Right cardiac atrium (tissue), 5 donors: ENCODE data around the gene ADAMTS17. TPM values are rescaled to one million over a fixed set of nuclear protein-coding genes. Genes with fewer than 3 reads are reported as not detected.

Experiments
- ATAC-seq, 2 donors: fragments of 200-7000 bp; cut with Tn5 transposase; one replicate each; pipeline versions ENCODE4 v1.8.0 to v1.9.1; 2020; ENCODE audit warnings: moderate library complexity in 2 of 2, mild to moderate bottlenecking in 1 of 2
- DNase-seq, 3 donors: peaks; one replicate each; pipeline ENCODE4 v3.0.0-alpha.2; 2020
- H3K27ac ChIP-seq: one replicate; pipeline ENCODE4 v1.5.1; 2013; ENCODE audit warnings: mild to moderate bottlenecking, low read length, control low read depth, moderate library complexity
- H3K27me3 ChIP-seq: one replicate; pipeline ENCODE4 v1.6.1; 2013; ENCODE audit not compliant: control insufficient read depth, insufficient read depth
- H3K4me1 ChIP-seq: one replicate; pipeline ENCODE4 v1.6.1; 2013; ENCODE audit warnings: low read length; ENCODE audit not compliant: control insufficient read depth, insufficient read depth
- H3K4me3 ChIP-seq: one replicate; pipeline ENCODE4 v1.5.1; 2013; ENCODE audit warnings: low read length, control low read depth
- H3K9me3 ChIP-seq: one replicate; pipeline ENCODE4 v1.6.1; 2013; ENCODE audit warnings: low read length; ENCODE audit not compliant: control insufficient read depth
- WGBS: extraction: QIAGEN DNeasy Blood & Tissue Kit; methylation state at CpG from one replicate; pipeline ENCODE4 v1.1.7; 2013; 5-methylcytosine and 5-hydroxymethylcytosine counted together
- intact Hi-C, 4 donors: fragments of 100-400 bp; cut with DNase I; formaldehyde crosslinking; loops; one replicate each; pipeline versions ENCODE4 v1.11.0 to v1.14.0; 2022 to 2023
- polyA plus RNA-seq: library from polyadenylated mRNA; stranded (reverse); fragments of 200-250 nt; gene quantifications from one replicate; pipeline ENCODE4 v1.2.3, GENCODE V29; 2013
- total RNA-seq, 4 donors: library from RNA; stranded (reverse); fragmentation: NEBNext Ultra II Directional; extraction: Animal tissue kit (Norgen Biotek cat#: 25700); gene quantifications; one replicate each; pipeline ENCODE4 v1.2.1, GENCODE V29; 2021
- donor health status: healthy with polysubstance abuse.
- donor health status: DM: no; HTN: yes; CAD: no.
- donor health status: DM: no; HTN: no; CAD: no.
- donor health status: DM: no; HTN: yes; CAD: no; lungs with severe emphysema.
- donor health status: DM: yes; HTN: yes; CAD: no.

ADAMTS17 gene
- total and polyA plus RNA-seq, 5 donors: 1.2 to 6.5 (median 2.6) TPM

DNA sequence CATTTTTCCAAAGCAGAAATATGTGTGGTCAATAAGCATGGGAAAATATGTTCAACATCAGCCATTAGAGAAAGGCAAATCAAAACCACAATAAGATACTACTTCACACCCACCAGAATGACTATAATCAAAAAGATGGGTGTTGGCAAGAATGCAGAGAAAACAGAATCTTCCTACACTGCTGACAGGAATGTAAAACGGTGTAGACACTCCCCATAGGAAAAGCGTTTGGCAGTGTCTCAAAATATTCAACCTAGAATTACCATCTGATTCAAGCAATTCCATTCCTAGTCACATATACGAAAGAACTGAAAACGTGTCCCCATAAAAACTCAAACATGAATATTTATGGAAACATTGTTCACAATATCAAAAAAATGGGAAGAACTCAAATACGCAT lies 123.3 kb downstream of the ADAMTS17 start:
- ATAC-seq: no peak
- 52% methylated on average over 5 of the region's 5 CpGs for WGBS
- Histone ChIP-seq H3K27ac (no peak overlapping the region), H3K9me3 (no peaks in the 10 kb centered on the region), H3K4me1 (peaks cover 10% of the 10 kb centered on the region), H3K4me3 (no peak overlapping the region), H3K27me3 (no peaks in the 10 kb centered on the region)
- DNase-seq: no peak
- intact Hi-C loops: no loop called here

DNA sequence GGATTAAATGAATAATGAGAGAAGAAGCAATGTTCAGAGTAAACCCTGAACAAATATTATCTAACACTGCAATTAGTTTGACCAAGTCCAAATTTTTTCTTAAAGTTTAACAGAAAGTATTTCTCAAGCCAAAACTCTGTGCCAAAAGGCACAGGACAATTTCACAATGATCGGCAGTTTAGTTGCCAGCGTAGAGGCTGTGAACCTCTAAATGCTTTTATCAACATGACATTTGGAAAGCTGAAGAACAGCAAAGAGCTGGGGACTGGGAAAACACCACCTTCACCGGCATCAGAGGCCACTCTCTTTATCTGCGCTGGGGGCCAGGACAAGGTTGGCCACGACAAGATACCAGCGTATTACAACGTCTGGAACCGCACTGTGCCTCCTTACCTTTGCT lies 125.6 kb downstream of the ADAMTS17 start:
- H3K27me3 ChIP-seq: no peaks in the 10 kb centered on the region
- H3K4me3 ChIP-seq: no peak overlapping the region
- H3K27ac ChIP-seq: peak overlapping the region; percentile 85
- intact Hi-C loops: no loop called here
- peak; percentile 81 to 89 for ATAC-seq
- WGBS: 32% methylated on average over 8 of the region's 8 CpGs
- peaks cover 13% of the 10 kb centered on the region for H3K4me1 ChIP-seq
- H3K9me3 ChIP-seq: no peaks in the 10 kb centered on the region
- DNase-seq: peak; percentile 40 to 68 (median 67)

DNA sequence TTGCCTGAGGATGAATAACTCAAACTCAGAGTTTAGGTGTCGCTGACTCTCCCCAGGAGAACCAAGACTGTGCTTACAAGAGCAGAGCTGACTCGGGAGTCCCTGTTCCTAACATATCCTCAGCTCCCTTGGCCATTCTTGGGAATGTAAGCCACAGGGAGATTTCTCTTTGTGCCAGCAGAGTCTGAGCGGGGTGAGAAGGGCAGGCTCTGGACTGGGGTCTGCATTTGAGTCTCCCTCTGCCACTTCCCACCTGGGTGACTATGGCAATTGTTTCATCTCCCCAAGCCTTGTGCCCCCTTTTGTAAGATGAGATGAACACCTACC lies 126.0 kb downstream of the ADAMTS17 start:
- Histone ChIP-seq H3K27me3 (no peaks in the 10 kb centered on the region), H3K4me3 (no peak overlapping the region), H3K9me3 (no peaks in the 10 kb centered on the region), H3K4me1 (peaks cover 13% of the 10 kb centered on the region), H3K27ac (peak overlapping the region; percentile 85)
- ATAC-seq: peak; percentile 55 to 71
- no peak for DNase-seq
- WGBS: 69% methylated on average over 3 of the region's 3 CpGs
- intact Hi-C loops: no loop called here

GRCh38 chr15:100215031-100215842 lies 126.5 kb downstream of the ADAMTS17 start:
- Histone ChIP-seq H3K27ac (peak overlapping the region; percentile 85), H3K4me3 (no peak overlapping the region), H3K27me3 (no peaks in the 10 kb centered on the region), H3K4me1 (peaks cover 13% of the 10 kb centered on the region), H3K9me3 (no peaks in the 10 kb centered on the region)
- no peak for DNase-seq
- peak; percentile 15 to 36 for ATAC-seq
- intact Hi-C loops: no loop called here
- WGBS: 68% methylated on average over 13 of the region's 13 CpGs

DNA sequence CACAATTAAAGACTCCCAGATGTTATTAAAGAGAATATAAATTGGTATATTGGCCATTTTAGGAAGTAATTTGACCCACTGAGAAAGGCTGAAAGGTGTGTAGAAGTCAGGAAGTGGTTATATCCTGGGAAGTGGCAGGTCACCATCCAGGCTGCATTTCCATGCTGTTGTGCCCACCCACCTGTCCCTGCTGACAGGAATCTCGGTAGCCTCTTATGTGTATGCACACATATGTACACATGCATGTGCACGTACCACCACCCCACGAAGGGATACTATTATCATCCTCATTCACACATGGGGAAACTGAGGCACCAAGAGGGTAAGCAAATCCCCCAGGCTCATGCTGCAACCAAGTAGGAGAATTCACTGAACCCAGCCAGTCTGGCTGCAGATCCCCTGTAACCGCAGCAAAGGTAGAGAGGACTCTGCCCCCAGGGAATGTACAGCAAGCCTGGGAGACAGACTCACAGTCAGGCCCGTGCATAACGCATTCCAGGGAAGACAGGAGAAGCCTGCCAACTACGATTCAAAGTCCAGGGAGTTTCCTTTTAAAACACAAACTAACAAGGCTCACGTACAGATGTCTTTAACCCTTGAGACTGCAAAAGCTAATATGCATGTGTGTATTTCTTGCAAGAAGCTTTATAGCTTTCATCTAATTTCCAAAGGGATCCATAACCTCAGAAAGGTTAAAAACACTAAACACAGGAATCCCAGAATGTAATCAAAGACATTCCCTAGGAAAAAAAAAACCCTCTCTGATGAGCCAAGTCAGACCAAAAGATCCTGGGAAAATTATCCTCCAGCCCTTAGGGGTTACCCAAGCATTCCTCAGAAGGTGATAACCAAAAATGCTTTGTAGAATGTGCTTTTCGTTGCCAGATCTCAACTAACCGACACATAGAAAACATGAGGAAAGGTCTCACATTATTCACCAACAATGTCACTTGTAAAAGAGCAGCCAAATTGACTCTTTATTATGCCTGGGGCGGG lies 129.6 kb downstream of the ADAMTS17 start:
- Histone ChIP-seq H3K27ac (no peak overlapping the region), H3K4me1 (peaks cover 15% of the 10 kb centered on the region), H3K27me3 (no peaks in the 10 kb centered on the region), H3K4me3 (no peak overlapping the region), H3K9me3 (no peaks in the 10 kb centered on the region)
- DNase-seq: no peak
- no peak for ATAC-seq
- 43% methylated on average over 11 of the region's 11 CpGs for WGBS
- intact Hi-C loops: no loop called here

GRCh38 chr15:100210338-100210737 lies 131.4 kb downstream of the ADAMTS17 start:
- H3K4me1 ChIP-seq: peaks cover 9% of the 10 kb centered on the region
- no peaks in the 10 kb centered on the region for H3K27me3 ChIP-seq
- H3K4me3 ChIP-seq: no peak overlapping the region
- DNase-seq (no peak), ATAC-seq (no peak)
- no peak overlapping the region for H3K27ac ChIP-seq
- 91% methylated on average over 5 of the region's 5 CpGs for WGBS
- intact Hi-C loops: no loop called here
- H3K9me3 ChIP-seq: no peaks in the 10 kb centered on the region

- no peak overlapping the region for H3K27ac ChIP-seq
- no peak overlapping the region for H3K4me3 ChIP-seq
- WGBS: 79% methylated on average over 13 of the region's 13 CpGs
- DNase-seq: no peak
- H3K27me3 ChIP-seq: no peaks in the 10 kb centered on the region
- peaks cover 7% of the 10 kb centered on the region for H3K4me1 ChIP-seq
- intact Hi-C loops: loop anchor here in 1 of 4 donors (10.0 kb wide), 1 partner anchor 126 kb away; no protein-coding TSS in a partner anchor
- no peak for ATAC-seq
- H3K9me3 ChIP-seq: no peaks in the 10 kb centered on the region
Observed at GRCh38 chr15:100208921-100209603, 132.7 kb downstream of the ADAMTS17 start.

DNA sequence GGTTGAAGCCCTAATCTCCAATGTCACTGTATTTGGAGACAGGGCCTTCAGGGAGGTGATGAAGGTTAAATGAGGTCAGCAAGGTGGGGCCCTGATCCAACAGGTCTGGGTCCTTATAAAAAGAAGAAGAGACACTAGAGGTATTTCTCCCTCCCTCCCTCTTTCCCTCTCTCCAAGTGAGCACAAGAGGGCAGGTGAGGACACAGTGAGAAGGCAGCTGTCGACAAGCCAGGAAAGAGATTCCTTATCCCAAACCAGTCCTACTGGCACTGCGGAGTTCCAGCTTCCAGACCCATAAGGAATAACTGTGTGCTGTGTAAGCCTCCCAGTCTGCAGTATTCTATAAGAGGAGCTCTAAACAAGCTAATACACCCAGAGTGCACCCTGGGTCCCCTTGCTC lies 134.7 kb downstream of the ADAMTS17 start:
- WGBS: 54% methylated on average over 2 of the region's 2 CpGs
- intact Hi-C loops: loop anchor here in 1 of 4 donors (10.0 kb wide), 1 partner anchor 128 kb away; no protein-coding TSS in a partner anchor
- Histone ChIP-seq H3K9me3 (no peaks in the 10 kb centered on the region), H3K27me3 (no peaks in the 10 kb centered on the region), H3K27ac (no peak overlapping the region), H3K4me1 (peaks cover 7% of the 10 kb centered on the region), H3K4me3 (no peak overlapping the region)
- ATAC-seq (peak; percentile 55 to 60), DNase-seq (no peak)

DNA sequence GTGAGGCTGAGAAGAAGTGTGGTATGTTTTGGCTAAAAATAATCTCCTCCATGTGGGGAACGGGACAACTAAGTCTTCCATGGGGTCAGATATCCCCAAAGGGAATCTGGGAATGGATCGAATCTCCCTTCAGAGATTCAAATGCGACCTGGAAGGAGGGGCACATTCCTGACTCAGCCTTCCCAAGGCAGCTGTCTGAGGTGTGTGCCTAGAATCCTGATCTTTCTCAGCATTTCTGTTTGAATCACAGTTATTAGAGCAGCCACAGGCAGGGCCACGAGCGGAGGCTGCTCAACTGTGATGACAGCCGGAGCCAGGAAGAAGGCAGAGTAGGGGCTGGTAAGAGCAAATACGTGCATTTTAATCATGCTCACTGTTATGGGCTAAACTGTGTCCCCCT lies 135.1 kb downstream of the ADAMTS17 start:
- Histone ChIP-seq H3K4me3 (no peak overlapping the region), H3K4me1 (peaks cover 4% of the 10 kb centered on the region), H3K27me3 (no peaks in the 10 kb centered on the region), H3K9me3 (no peaks in the 10 kb centered on the region), H3K27ac (no peak overlapping the region)
- WGBS: 59% methylated on average over 7 of the region's 7 CpGs
- DNase-seq (no peak), ATAC-seq (no peak)
- intact Hi-C loops: loop anchor here in 1 of 4 donors (10.0 kb wide), 1 partner anchor 128 kb away; no protein-coding TSS in a partner anchor

- DNase-seq (no peak), ATAC-seq (no peak)
- Histone ChIP-seq H3K4me3 (no peak overlapping the region), H3K4me1 (peaks cover 4% of the 10 kb centered on the region), H3K27me3 (no peaks in the 10 kb centered on the region), H3K9me3 (no peaks in the 10 kb centered on the region), H3K27ac (no peak overlapping the region)
- intact Hi-C loops: loop anchor here in 1 of 4 donors (10.0 kb wide), 1 partner anchor 129 kb away; no protein-coding TSS in a partner anchor
- WGBS: 72% methylated on average over 17 of the region's 17 CpGs
Observed at GRCh38 chr15:100205549-100206295, 136.1 kb downstream of the ADAMTS17 start.
